GM21360 (cell line): ENCODE data around the gene ABCC6.
"Not testable (repeated sequence)": the region's sequence is repeated elsewhere in the genome, so short reads cannot be mapped to it uniquely, and the experiment has no call there.

Experiments
- ATAC-seq: cut with Tn5 transposase; IDR thresholded peaks from one replicate; pipeline ENCODE4 v1.9.1; 2021; ENCODE audit warnings: mild to moderate bottlenecking, moderate library complexity; ENCODE audit not compliant: unreplicated experiment

Gene ABCC6

DNA sequence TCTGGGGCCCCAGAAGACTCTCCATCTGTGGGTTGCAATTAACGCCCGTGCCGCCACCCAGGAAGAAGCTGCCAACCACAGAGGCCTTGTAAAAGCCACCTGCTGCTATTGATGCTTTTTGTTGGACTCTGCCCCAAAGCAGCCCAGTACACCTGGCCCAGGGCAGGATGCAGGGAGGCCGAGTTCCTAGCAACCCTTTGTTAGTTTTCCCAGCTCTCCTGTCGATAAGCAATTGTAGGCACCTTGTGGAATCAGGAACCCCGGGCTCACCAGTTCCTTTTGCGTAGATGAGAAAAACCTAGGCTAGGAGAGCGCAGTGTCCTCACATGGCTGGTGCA lies 103.3 kb downstream of the ABCC6 start:
- ATAC-seq = no peak

DNA sequence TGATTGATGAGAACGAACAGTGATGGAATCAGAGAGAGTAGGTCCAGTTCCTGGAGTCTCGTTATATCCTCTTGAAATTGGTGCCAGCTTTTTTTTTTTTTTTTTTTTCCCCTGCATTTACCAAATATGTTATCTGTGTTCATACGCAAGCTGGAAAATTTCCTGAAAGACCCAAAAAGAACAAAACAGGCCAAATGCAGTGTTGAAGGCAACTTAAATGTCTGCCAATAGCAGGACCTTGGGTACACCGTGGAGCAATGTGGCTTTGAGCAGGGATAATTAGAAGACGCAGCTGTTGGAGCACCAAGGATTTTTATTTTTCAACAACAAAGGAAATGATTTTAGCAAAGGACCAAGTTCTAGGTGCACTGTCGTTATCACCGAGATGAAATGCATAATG lies 105.0 kb downstream of the ABCC6 start:
- no peak for ATAC-seq

DNA sequence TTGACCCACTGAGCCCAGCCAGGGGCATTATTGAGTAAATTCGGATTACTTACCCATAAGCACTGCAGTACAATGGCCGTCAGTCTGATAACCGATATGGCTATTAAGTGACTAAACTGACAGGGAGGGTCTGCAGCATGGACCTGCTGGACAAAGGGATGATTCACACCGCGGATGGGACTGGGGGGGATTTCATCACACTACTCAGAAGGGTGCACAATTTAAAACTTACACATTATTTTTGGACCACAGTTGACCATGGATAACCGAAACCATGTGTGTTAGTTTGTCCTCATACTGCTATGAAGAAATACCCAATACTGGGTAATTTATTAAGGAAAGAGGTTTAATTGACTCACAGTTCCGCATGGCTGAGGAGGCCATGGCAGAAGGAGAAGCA lies 106.5 kb downstream of the ABCC6 start:
- ATAC-seq = no peak

- no peak for ATAC-seq
Measured at GRCh38 chr16:16113076-16113475, 110.2 kb downstream of the ABCC6 start.

GRCh38 chr16:16112450-16113053 lies 110.7 kb downstream of the ABCC6 start:
- ATAC-seq = no peak

DNA sequence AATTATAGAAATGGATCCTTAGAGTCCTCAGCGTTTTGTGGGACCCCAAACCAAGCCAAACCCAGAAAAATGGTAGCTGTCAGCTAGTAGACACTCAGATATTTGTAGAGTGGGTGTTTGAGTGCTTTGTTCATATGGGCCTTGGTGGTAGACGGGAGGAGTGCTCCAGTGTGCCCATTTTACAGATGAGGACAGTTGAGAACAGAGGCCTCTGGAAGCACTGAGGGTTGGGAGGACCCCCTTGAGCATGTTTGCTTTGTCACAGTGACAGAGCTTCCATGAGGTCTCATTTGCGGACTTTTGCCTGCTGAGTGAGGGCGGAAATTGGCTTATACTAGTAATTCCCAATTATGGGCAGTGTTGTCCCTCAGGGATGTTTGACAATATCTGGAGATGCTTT lies 111.7 kb downstream of the ABCC6 start:
- ATAC-seq = no peak

GRCh38 chr16:16110111-16110490 lies 113.2 kb downstream of the ABCC6 start:
- no peak for ATAC-seq

GRCh38 chr16:16109453-16110110 lies 113.7 kb downstream of the ABCC6 start:
- ATAC-seq = no peak

DNA sequence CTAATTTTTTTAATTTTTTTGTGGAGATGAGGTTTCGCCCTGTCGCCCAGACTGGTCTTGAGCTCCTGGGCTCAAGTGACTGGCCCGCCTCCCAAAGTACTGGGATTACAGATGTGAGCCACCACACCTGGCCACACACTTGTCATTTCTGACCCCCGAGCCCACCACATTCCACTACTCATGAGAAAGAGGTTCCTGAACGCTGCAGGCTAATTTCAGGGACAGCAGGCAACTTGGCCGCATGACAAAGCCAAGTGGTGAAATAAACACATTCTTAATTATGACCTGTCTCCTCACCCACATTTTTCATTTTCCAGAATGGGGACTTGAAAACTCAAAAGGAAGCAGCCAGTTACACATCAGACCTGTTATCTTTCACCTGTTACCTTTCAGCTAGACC lies 114.5 kb downstream of the ABCC6 start:
- ATAC-seq = no peak

GRCh38 chr16:16107839-16108238 lies 115.5 kb downstream of the ABCC6 start:
- no peak for ATAC-seq

- no peak for ATAC-seq
Measured at GRCh38 chr16:16106466-16106865, 116.8 kb downstream of the ABCC6 start.

DNA sequence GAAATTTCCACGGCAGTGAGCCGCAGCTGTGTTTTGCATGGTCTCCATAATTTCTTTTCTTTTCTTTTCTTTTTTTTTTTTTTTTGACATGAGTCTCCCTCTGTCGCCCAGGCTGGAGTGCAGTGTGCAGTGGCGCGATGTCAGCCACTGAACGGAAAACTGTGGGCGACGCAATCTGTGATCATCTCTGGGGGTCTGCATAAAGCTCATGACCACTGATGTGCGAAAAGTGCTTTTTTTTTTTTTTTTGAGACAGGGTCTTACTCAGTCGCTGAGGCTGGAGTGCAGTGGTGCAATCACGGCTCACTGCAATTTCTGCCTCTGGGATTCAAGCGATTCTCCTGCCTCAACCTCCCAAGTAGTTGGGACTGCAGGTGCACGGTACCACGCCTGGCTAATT lies 117.6 kb downstream of the ABCC6 start:
- ATAC-seq = no peak

GRCh38 chr16:16104804-16105141 lies 118.5 kb downstream of the ABCC6 start:
- not testable (repeated sequence) for ATAC-seq

- ATAC-seq = not testable (repeated sequence)
Measured at GRCh38 chr16:16104132-16104803, 119.0 kb downstream of the ABCC6 start.

DNA sequence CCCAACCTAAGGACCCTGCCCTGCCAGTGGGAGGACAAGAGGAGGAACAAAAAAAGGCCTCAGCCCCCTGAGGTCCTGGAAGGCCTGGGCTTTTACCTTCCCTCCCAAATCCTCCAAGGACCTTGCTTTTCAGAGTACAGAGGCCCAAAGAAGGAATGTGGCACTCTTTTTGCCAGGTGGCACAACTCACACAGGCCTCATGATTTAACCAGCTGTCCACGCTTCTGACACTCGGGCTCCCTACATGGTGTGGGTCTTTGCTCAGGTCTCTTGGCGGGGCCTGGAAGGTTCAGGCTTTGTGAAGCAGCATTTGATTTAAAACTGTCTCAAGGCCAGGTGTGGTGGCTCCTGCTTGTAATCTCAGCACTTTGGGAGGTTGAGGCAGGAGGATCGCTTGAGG lies 120.6 kb downstream of the ABCC6 start:
- ATAC-seq = no peak

DNA sequence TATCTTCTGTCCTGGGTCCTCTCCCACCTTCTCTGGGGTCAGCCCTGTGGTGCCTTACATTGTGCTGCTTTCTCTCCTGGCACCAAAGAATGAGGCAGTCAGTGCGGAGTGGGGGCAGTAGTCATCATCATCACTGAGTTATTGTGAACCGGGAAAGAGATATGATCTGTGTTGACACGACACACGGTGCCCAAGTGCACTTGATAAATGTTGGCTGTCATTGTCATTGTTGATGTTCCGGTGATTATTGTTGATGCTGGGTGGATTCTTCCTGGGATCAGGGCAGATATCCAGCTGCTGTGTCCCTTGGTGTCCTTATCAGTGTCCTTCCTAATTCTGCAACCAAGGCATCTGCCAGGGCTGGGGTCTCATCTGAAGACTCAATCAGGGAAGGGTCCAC lies 121.7 kb downstream of the ABCC6 start:
- no peak for ATAC-seq

DNA sequence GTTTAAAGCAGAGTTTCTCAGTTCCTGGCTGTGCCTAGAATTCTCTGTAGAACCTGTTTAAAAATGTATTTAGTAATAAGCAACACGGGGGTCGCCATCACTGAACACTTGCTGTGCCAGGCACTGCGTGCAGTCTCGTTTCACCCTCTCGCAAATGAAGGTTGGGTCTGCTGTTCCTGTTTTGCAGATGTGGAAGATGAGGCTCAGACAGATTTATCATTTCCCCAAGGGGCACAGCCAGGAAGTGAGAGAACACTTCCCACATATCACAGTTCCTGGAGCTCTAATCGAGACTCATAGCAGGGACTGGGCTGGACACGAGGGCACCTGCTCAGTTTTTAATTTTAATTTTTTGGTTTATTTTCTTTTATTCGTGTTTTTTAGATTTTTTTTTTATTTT lies 122.7 kb downstream of the ABCC6 start:
- ATAC-seq = no peak

DNA sequence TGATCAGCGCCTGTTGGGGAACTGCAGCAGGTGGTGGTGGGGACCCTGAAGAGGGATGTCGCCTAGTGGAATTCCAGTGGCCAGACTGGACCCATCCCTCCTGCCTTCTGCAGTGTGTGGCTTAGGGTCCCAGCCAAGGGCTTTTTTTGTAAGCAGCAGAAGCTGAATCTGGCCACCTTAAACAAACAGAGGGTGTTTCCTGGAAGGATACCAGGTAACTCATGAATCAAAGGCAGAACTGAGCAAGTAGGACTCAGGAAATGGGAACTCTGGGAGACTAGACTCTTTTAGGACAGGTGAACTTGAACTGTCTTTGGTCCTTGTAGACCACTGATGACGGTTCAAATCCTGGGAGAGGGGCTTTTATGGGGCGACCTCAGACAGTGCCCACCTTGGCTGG lies 124.0 kb downstream of the ABCC6 start:
- no peak for ATAC-seq
